ENCODE results near the gene ADCK1. TPM values are rescaled to one million over a fixed set of nuclear protein-coding genes. Genes with fewer than 3 reads are reported as not detected.
"Not testable (repeated sequence)": the region's sequence is repeated elsewhere in the genome, so short reads cannot be mapped to it uniquely, and the experiment has no call there.

Gene ADCK1
- total RNA-seq, 6 experiments from 2014 or later: 3.7 to 6.0 (median 5.1) TPM

DNA sequence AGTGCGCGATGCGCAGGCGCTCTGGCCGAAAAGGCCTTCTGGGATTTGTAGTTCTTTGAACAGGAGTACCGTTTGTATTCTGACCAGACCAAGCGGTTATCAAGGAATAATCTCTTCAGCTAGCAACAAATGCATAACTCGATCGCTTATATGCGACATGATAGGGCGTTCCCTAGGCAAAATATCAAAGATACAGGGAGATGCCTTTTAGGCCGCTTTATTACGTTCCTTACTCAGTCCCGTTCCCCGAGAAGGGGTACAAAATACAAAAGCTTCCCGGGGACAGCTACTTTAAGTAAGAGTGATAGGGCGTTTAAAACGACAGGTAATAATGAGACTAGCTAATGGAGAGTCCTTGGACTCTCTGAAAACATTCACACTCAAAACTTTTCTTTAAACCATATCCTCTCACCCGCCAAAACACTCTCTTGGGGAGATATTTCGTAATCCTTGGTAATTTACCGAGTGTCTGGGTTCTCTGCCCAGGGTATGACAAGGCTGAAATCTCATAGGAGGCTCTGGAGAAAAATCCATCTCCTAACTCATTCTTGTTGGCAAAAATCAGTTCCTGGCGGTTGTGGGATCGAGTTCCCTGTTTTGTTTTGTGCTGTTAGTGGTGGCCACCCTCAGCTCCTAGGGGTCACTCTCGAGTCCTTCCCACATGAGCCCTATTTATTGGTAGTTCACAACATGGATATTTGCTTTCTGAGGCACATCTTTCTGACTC lies 38.5 kb upstream of the ADCK1 start:
- peak in 2 of 3 donors; percentile 24 to 47 for DNase-seq
- ATAC-seq: peak; percentile 56 to 61 (median 58)
- TF ChIP-seq, protein P1, sequence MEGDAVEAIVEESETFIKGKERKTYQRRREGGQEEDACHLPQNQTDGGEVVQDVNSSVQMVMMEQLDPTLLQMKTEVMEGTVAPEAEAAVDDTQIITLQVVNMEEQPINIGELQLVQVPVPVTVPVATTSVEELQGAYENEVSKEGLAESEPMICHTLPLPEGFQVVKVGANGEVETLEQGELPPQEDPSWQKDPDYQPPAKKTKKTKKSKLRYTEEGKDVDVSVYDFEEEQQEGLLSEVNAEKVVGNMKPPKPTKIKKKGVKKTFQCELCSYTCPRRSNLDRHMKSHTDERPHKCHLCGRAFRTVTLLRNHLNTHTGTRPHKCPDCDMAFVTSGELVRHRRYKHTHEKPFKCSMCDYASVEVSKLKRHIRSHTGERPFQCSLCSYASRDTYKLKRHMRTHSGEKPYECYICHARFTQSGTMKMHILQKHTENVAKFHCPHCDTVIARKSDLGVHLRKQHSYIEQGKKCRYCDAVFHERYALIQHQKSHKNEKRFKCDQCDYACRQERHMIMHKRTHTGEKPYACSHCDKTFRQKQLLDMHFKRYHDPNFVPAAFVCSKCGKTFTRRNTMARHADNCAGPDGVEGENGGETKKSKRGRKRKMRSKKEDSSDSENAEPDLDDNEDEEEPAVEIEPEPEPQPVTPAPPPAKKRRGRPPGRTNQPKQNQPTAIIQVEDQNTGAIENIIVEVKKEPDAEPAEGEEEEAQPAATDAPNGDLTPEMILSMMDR (IDR thresholded peaks at IDR 0.05): peak in 3 of 4 donors; percentile 29 to 36 (median 36)
- no peak for TF ChIP-seq POLR2A (IDR thresholded peaks at IDR 0.05)
- H3K4me3 ChIP-seq: peak overlapping the region; percentile 67 to 97 (median 93)
- peaks cover 0 to 20% (median 5%) of the 10 kb centered on the region in 4 donors for H3K4me1 ChIP-seq
- intact Hi-C loops (cut with DNase I): no loop called here
- H3K27ac ChIP-seq: peak overlapping the region; percentile 7 to 91 (median 79)
- no peaks in the 10 kb centered on the region for H3K36me3 ChIP-seq
- WGBS (ENCODE audit: insufficient coverage, low coverage, low lambda C conversion rate, missing lambda C conversion rate): 2% methylated on average over 24 of the region's 24 CpGs
- no peaks in the 10 kb centered on the region for H3K27me3 ChIP-seq
- H3K9me3 ChIP-seq: no peaks in the 10 kb centered on the region

DNA sequence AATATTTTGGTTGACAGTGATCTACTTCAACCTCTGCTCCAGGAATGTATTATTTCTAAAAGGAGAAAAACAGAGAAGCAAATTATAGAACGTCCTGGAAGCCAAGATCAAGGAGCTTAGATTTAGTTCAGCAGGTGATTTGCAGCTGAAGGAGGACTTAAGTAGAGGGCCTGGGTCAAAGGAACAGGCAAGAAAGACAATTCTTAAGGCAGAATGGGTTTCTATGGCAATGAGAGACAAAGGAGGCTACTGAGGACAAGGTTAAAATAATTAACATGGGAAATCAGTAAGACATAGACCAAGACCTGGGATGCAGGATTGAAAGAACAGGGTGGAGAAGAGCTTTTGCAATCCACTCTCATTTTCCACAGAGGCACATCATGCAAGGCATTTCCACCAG lies 36.6 kb upstream of the ADCK1 start:
- 71% methylated on average over 1 of the region's 1 CpG for WGBS (ENCODE audit: insufficient coverage, low coverage, low lambda C conversion rate, missing lambda C conversion rate)
- intact Hi-C loops (cut with DNase I): no loop called here

DNA sequence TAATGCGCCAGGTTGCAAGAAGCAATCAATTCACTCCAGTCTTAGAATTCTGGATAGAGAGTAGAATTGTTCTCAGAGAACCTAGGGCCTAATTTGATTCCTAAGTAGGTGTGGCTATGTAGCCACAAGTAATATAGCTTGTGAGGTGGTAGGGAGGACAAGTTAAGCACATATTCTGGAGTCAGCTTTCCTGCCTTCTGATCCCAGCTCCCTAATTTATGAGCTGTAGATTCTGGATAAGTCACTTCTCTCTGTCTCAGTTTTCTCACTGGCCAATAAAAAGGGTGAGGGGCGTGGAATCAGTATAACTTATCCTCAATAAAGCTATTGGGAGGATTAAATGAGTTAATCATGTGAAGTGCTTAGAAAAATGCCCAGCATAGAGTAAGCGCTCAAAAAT lies 35.9 kb upstream of the ADCK1 start:
- TF ChIP-seq, protein P1 (IDR thresholded peaks at IDR 0.05): no peak
- no peak for TF ChIP-seq POLR2A (IDR thresholded peaks at IDR 0.05)
- ATAC-seq (no peak), DNase-seq (no peak)
- peaks cover 0 to 17% (median 5%) of the 10 kb centered on the region in 4 donors for H3K4me1 ChIP-seq
- WGBS (ENCODE audit: insufficient coverage, low coverage, low lambda C conversion rate, missing lambda C conversion rate): 85% methylated on average over 2 of the region's 3 CpGs
- intact Hi-C loops (cut with DNase I): no loop called here
- H3K9me3 ChIP-seq: no peaks in the 10 kb centered on the region
- no peak overlapping the region for H3K4me3 ChIP-seq
- H3K36me3 ChIP-seq: no peaks in the 10 kb centered on the region
- no peak overlapping the region for H3K27ac ChIP-seq
- H3K27me3 ChIP-seq: no peaks in the 10 kb centered on the region

More for the DNA sequence above, 36.6 kb upstream of the ADCK1 start:
- Histone ChIP-seq H3K36me3 (no peaks in the 10 kb centered on the region), H3K4me1 (peaks cover 0 to 20% (median 5%) of the 10 kb centered on the region in 4 donors), H3K9me3 (no peaks in the 10 kb centered on the region), H3K4me3 (no peak overlapping the region), H3K27ac (no peak overlapping the region), H3K27me3 (no peaks in the 10 kb centered on the region)
- TF ChIP-seq, protein P1 (IDR thresholded peaks at IDR 0.05): no peak
- TF ChIP-seq POLR2A (IDR thresholded peaks at IDR 0.05): no peak
- ATAC-seq (no peak), DNase-seq (no peak)

DNA sequence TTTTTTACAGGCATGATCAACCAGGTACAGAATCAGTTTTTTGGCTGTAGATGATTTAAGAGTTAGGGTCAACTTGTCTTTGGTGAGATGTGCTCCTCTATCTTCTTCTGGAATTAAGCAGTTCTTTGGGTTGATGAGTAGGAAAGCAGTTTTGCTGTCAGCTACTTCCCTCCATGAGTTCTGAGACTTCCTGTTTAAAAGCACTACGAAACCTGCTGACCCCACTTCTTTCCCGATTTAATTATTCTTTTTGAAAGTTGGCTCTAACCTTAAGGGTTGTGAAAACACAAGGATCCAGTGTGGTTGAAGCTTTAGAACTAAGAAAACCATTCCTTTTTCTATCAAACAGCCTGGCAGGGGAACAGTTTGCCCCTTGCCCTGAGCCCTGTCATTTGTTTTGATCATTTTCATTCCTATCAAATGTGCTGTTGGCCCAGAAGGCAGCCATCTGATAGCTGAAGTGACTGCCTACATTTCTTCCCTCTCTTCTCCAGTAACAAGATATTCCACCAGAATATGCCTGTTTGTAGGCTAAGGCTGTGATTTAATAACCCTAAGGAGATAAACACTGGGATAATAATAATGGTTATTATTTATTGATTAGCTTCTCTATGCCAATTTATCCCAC lies 31.4 kb upstream of the ADCK1 start:
- DNase-seq; H3K27me3 ChIP-seq; H3K4me1 ChIP-seq; H3K4me3 ChIP-seq; intact Hi-C loops (cut with DNase I); H3K36me3 ChIP-seq; H3K9me3 ChIP-seq: not testable (repeated sequence)
- peak; percentile 40 to 79 (median 63) for ATAC-seq
- WGBS (ENCODE audit: insufficient coverage, low coverage, low lambda C conversion rate, missing lambda C conversion rate): 45% methylated on average over 2 of the region's 2 CpGs
- H3K27ac ChIP-seq: peak overlapping the region in 1 of 3 donors; percentile 18

DNA sequence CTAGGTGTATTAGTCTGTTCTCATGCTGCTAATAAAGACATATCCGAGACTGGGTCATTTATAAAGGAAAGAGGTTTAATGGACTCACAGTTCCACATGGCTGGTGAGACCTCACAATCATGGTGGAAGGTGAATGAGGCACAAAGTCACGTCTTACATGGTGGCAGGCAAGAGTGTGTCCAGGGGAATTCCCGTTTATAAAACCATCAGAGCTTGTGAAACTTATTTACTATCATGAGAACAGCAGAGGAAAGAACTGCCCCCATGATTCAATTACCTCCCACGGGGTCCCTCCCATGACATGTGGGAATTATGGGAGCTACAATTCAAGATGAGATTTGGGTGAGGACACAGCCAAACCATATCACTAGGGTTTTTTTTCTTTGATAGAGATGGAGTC lies 25.9 kb upstream of the ADCK1 start:
- ATAC-seq; DNase-seq; H3K4me3 ChIP-seq; H3K36me3 ChIP-seq; H3K4me1 ChIP-seq; intact Hi-C loops (cut with DNase I); H3K27me3 ChIP-seq; H3K27ac ChIP-seq; H3K9me3 ChIP-seq: not testable (repeated sequence)
- 56% methylated on average over 3 of the region's 4 CpGs for WGBS (ENCODE audit: insufficient coverage, low coverage, low lambda C conversion rate, missing lambda C conversion rate)

Data from right lobe of liver (tissue), 6 donors.